HG02938 (cell line): ENCODE results near the gene H2AZ1.
"Not testable (repeated sequence)": the region's sequence is repeated elsewhere in the genome, so short reads cannot be mapped to it uniquely, and the experiment has no call there.

Experiments used
- ATAC-seq: cut with Tn5 transposase; IDR thresholded peaks from one replicate; pipeline ENCODE4 v1.9.1; 2021; ENCODE audit warnings: mild to moderate bottlenecking, moderate library complexity; ENCODE audit not compliant: unreplicated experiment

Gene H2AZ1

DNA sequence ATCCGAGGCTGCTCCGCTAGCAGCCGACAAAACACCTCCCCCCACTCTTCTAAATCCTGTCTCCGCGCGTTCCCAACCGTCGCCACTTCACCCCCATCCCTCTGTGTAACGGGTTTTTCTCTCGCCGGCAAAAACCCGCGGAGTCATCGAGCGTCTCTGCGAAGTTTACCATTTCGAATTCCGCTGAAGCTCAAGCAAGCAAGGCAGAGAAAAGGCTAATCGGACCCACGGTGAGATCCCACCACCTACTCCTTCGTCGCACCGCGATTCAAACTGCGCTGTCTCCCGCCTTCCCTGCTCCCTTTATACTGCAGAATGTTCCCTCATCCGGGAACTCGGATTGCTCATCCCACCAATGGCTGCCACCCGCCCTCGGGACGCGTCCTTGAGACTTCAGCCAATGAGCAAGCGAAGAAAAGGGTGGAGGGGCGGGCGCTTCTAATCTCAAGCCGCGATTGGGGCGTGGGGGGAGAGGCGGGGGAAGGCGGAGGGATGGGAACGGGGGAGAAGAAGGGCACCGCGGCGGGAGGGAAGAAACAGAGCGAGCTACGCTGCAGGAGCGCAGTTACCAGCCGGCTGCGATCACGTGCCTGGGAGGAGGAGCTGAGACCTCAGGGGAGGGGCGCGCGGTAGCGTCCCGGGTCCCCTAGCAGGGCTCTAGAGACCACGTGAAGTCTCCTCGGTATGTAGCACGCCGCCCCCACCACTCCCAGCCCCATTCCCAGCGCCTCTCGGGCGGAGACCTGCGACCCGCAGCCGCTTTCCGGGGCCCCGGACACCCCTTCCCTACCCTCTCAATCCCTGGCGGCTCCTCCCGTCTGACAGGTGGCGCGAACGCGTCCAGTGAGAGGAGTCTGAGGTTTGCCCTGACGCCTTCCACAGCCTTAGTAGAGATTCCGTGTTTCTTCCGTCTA, at the start of gene H2AZ1:
Gene H2AZ1 (minus strand): TSS at position 277 of the 914 bp plus-strand sequence. CDS start 105 bp downstream, at position 172.
- peak; percentile 50 for ATAC-seq

- ATAC-seq: peak; percentile 58
These were observed 48.2 kb upstream of the H2AZ1 start for GRCh38 chr4:99998062-99998867.

DNA sequence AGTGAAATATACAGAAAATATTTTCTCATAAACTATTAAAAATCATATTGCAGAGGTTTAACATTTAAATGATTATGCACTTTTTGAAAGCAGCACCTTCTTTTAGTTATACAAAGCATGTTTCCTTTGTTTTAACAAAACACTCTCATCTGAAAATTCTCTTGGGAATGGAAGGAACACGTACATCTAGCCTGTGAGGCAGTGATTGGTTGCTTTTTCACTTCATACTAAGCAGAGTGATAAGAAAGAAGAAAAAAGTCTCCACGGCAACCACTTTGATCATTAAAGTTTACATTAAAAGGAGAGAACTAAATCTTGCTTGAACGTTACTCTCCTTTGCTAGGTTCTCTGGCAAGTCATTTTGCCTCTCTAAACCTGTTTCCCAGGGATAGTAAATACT, 41.7 kb upstream of the H2AZ1 start:
- ATAC-seq: no peak

DNA sequence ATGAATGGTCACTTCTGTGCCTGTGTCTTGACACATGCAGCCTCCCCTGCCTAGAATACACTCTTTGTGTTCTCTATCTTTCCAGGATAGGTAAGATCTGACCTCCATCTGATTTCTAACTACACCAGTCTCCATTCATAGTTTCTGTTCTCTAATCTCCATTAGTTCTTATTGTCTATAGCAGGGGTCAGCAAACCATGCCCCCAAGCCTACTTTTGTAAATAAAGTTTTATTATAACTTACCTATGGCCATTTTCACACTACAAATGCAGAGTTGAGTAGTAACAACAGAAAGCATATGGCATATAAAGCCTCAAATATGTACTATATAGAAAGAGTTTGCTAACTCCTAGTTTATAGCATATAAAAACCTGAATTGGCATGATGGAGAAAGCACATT, 37.6 kb upstream of the H2AZ1 start:
- ATAC-seq: no peak

DNA sequence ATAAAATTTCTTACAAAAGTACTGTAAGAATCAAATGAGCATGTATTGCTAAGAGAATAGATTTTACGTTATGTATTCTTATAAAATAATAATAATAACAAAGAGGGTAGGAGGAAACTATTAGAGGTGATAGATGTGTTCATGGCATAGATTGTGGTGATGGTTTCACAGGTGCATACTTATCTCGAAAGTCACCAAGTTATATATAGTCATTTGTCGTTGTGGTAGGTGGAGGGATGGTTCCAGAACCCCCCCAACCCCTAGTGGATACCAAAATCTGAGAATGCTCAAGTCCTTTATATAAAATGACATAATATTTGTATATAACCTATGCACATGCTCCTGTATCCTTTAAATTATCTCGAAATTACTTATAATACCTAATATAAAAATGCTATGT, 36.7 kb upstream of the H2AZ1 start:
- ATAC-seq: no peak

DNA sequence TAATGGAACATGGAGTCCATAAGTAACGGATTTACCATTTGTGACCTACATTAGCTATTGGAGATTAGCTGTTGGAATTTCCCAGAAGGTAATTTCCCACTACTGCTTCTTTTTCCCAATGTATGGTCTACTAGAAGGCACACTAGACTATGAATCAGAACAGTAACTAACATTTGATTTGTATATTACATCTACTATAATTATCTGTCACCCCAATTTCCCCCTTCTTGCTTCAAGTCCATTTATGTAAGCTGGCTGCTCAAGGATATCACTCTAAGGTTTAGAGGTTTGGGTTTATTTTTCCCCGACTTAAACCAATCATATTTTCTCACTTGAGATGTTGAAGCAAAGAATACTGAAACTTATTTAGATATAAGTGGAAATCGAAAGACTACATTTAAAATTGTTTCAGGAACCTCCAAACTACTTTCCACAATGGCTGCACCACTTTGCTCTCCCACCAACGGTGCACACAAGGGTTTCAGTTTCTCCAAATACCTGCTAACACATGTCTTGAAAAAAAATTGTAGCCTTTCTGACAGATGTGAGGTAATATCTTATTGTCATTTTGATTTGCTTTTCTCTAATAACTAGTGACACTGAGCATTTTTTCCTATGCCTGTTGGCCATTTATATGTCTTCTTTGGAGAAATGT, 33.3 kb upstream of the H2AZ1 start:
- no peak for ATAC-seq

DNA sequence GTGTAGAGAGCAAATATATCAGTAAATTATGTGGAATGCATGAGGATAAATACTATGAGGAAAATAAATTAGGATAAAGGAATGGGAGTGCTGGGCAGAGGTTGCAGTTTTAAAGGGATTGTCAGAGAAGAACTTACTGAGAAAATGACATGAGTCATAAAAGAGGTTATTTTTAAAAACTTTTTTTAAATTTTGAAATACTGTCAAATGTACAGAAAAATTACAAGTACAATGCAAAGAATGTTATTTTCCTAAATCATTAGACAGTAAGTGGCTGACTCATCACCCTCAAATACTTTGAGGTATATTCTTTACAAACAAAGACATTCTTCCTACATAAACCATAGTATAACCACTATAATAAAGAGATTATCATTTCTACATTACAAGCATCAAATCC, 29.8 kb upstream of the H2AZ1 start:
- no peak for ATAC-seq

GRCh38 chr4:99971453-99972111, 21.5 kb upstream of the H2AZ1 start:
- no peak for ATAC-seq

DNA sequence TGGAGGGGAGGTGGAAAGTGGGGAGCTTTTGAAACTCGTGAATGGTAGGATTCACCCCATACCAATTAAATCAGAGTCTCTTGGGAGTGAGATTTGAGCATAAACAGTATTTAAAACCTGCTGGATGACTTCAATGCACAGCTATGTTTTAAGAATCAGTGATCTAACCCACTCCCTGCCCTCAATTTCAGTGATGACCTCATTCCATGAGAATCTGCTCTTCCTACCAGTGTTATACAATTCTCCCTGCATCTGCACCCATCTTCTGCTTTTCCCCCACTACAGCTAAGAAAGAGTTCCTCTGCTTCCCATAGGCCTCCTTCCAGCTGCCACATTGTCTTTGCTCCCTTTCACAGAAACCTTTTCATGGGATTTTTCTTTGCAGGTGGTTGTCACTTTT, 18.3 kb upstream of the H2AZ1 start:
- ATAC-seq: no peak

- no peak for ATAC-seq
These were observed 16.6 kb upstream of the H2AZ1 start for GRCh38 chr4:99966692-99967091.

- ATAC-seq: no peak
These were observed 15.7 kb upstream of the H2AZ1 start for GRCh38 chr4:99965674-99966350.

DNA sequence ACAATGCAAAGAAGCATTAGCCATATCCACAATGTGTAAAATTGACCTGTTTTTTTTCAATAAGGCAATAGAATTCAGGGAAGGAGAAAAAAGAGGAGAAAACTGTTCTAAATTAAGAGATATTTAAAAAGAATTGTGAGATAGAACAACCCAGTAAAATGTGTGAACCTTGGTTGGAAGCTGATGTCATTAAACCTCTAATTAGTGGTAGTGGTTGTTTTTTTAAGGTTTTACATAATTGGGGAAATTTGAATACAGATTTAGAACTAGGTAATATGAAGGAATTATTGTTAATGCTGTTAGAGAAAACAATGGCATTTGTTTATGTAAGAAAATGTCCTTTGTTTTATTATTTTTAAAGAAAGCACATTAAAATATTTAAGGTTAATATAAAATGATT, 15.1 kb upstream of the H2AZ1 start:
- ATAC-seq: no peak

DNA sequence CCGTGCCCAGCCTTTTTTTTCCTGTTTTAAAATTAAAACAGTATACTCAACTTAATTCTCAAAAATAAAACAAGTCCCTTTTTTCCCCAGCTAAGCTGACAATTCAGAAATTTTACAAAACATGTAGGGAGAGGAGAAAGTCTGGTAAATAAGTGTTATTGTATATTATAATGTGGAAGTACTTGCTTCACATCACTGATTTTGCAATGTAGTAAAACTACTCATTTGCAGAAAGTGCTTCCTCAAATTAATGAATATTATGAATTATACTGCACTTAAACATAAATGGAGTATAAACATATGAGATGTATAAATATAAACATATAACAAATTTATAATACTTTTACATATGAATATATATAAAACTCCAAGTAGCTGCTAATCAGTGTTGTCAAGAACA, 11.6 kb upstream of the H2AZ1 start:
- ATAC-seq: no peak

DNA sequence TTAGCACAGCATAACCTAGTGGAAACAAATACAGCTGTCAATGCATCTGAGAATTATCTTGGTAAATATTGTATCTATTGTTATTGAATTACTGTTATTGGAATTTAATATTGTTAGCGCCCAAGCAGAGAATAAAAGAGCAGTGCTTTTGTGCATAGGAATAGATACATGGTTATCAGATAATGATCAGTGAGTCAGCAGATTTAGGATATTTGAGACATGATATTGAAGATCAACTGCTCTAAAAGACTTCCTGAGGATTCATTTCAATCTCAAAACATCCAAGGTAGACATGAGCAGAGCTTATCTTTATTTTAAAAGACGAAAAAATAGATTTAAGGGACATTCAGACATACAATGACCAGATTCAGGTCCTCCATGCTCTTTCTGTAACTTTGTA, 10.6 kb upstream of the H2AZ1 start:
- no peak for ATAC-seq

GRCh38 chr4:99958207-99958606, 8.1 kb upstream of the H2AZ1 start:
- not testable (repeated sequence) for ATAC-seq

DNA sequence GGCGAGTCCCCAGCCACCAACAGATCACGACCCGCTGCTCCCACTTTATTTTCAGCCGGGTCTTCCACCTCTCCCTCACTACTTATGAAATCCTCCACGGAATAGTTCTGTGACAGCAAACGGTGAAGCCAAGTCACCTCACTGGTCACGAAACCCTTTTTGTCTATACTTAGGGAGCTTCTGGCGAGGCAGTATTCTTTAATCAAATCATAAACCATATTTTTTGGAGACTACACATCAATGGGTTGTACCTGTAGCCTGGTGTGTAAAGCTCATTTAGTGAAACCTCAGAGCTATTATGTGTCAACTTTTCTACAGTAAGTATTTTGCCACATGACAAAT, 809 bp upstream of the H2AZ1 start:
- no peak for ATAC-seq

DNA sequence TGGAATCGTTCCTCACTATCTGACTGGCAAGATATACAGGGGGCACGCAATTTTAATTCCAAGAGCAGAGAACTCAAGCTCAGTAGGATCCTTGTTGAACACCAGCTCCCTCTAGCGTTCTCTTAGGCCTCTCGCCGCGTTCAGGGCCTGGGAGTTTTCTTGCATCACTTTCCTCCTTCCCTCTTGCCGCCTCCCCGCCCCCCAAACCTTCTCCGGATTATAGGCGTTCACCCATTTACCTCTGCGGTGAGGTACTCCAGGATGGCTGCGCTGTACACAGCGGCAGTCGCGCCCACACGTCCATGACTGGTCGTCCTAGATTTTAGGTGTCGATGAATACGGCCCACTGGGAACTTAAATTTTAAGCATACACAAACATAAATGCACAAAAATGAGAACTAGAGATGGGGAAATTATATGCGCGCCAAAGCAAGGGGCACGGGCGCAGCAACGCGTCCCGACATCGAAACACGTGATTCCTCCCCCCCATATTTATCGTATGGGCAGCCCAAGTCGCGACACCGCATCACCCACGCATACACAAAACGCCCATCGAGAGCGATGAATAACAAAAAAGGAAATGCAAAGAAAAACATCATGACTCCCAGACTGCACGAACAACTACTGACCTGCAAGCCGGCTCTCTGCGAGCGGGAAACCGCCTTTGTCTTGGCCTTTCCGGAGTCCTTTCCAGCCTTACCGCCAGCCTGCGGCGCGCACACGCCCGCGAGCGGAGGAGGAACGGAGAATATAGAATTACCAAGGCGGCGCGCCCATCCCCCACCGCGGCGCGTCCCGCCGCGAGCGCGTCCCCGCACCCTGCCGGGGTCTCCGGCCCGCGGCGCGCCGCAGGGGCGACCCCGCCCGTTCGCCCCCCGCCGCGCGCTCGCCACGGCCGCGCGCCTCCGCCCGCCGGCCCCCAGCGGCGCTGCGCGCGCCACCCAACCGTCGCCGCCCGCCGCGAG, 759 bp downstream of the H2AZ1 start:
- ATAC-seq: peak; percentile 31

- no peak for ATAC-seq
These were observed 2.5 kb downstream of the H2AZ1 start for GRCh38 chr4:99947608-99948007.

DNA sequence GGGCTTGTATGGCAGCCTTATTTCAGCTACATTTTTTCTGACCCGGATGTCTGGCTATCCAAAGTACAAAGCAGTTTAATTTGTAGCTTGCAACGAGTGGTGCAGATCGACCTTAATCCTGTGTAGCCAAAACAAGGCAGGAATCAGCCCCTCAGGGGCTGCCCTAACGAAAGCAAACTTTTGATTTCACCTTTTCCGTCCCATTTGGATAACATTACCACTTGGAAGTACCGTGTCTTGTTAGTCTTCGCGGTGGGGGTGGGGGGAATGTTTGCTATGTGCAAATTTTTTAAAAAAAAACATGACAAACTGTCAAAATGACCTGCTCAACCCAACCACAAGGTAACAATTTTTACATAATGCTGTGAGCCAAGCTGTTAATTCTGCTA, 2.9 kb downstream of the H2AZ1 start:
- ATAC-seq: no peak
